Neural progenitor cell (in vitro differentiated cells): ENCODE measurements around the gene COL9A2. TPM values are rescaled to one million over a fixed set of nuclear protein-coding genes. Genes with fewer than 3 reads are reported as not detected.
A peak's percentile ranks its signal among the peaks of the same experiment; 100 is the strongest.

ENCODE experiments used
- DNase-seq: peaks from one replicate; pipeline ENCODE4 v3.0.0-alpha.2; 2016; ENCODE audit warnings: low spot score
- H2AFZ ChIP-seq: fragments of 200-600 bp; sonication (generic); replicated peaks from 2 replicates; pipeline ENCODE4 v1.6.1; 2016; ENCODE audit warnings: antibody characterized with exemption
- H3F3A ChIP-seq: fragments of 200-600 bp; sonication (generic); 2 replicates; pipeline ENCODE4 v1.6.1; 2016; ENCODE audit warnings: antibody characterized with exemption, low read depth
- H3K27ac ChIP-seq: fragments of 200-600 bp; sonication (generic); 2 replicates; pipeline ENCODE4 v1.5.1; 2016; ENCODE audit warnings: mild to moderate bottlenecking
- H3K27me3 ChIP-seq: fragments of 200-600 bp; sonication (generic); 2 replicates; pipeline ENCODE4 v1.6.1; 2016; ENCODE audit warnings: mild to moderate bottlenecking, moderate library complexity
- H3K36me3 ChIP-seq: fragments of 200-600 bp; sonication (generic); 2 replicates; pipeline ENCODE4 v1.5.1; 2016
- H3K4me1 ChIP-seq: fragments of 200-600 bp; sonication (generic); 2 replicates; pipeline ENCODE4 v1.6.1; 2016; ENCODE audit warnings: mixed run types
- H3K4me2 ChIP-seq: fragments of 200-600 bp; sonication (generic); 2 replicates; pipeline ENCODE4 v1.6.1; 2016
- H3K4me3 ChIP-seq: fragments of 200-600 bp; sonication (generic); 2 replicates; pipeline ENCODE4 v1.5.1; 2016
- H3K79me2 ChIP-seq: fragments of 200-600 bp; sonication (generic); 2 replicates; pipeline ENCODE4 v1.6.1; 2016; ENCODE audit warnings: low read depth
- H3K9ac ChIP-seq: fragments of 200-600 bp; sonication (generic); 2 replicates; pipeline ENCODE4 v1.6.1; 2016
- H3K9me3 ChIP-seq: fragments of 200-600 bp; sonication (generic); 2 replicates; pipeline ENCODE4 v1.5.1; 2016; ENCODE audit warnings: low read depth
- H4K20me1 ChIP-seq: fragments of 200-600 bp; sonication (generic); 2 replicates; pipeline ENCODE4 v1.6.1; 2016; ENCODE audit warnings: low read depth
- H3K27ac Mint-ChIP-seq: 3 replicates; pipeline ENCODE4 v1.8.0; 2021; ENCODE audit warnings: mixed read lengths
- H3K27me3 Mint-ChIP-seq: 2 replicates; pipeline ENCODE4 v1.8.0; 2022; ENCODE audit warnings: low read depth, mild to moderate bottlenecking, inconsistent platforms, moderate library complexity, mixed read lengths; ENCODE audit not compliant: insufficient read depth
- H3K36me3 Mint-ChIP-seq: 3 replicates; pipeline ENCODE4 v1.8.0; 2021; ENCODE audit warnings: mixed read lengths
- H3K4me1 Mint-ChIP-seq: 3 replicates; pipeline ENCODE4 v1.8.0; 2021; ENCODE audit warnings: mixed read lengths
- H3K4me3 Mint-ChIP-seq: 3 replicates; pipeline ENCODE4 v1.8.0; 2021; ENCODE audit warnings: mild to moderate bottlenecking, moderate library complexity, mixed read lengths
- H3K9me3 Mint-ChIP-seq: 3 replicates; pipeline ENCODE4 v1.8.0; 2020; ENCODE audit warnings: mixed read lengths
- CTCF ChIP-seq: fragments of 200-600 bp; sonication (generic); IDR thresholded peaks from 2 replicates; pipeline ENCODE4 v1.5.1; 2017; ENCODE audit warnings: antibody characterized with exemption, mild to moderate bottlenecking
- EZH2 ChIP-seq: fragments of 200-600 bp; sonication (generic); IDR thresholded peaks from 2 replicates; pipeline ENCODE4 v1.6.1; 2017; ENCODE audit warnings: antibody characterized with exemption, mild to moderate bottlenecking, moderate library complexity
- EZH2phosphoT487 ChIP-seq: fragments of 200-600 bp; sonication (generic); IDR thresholded peaks from 2 replicates; pipeline ENCODE4 v1.6.1; 2017; ENCODE audit warnings: antibody characterized with exemption
- total RNA-seq: library from RNA; depleted of rRNA; stranded (reverse); fragments of >200 nt; gene quantifications from 2 replicates; pipeline ENCODE4 v1.2.3, GENCODE V29; 2015; ENCODE audit warnings: low replicate concordance

The COL9A2 gene
- total RNA-seq, 1 donor from 2014 or later, result 3.7 TPM

DNA sequence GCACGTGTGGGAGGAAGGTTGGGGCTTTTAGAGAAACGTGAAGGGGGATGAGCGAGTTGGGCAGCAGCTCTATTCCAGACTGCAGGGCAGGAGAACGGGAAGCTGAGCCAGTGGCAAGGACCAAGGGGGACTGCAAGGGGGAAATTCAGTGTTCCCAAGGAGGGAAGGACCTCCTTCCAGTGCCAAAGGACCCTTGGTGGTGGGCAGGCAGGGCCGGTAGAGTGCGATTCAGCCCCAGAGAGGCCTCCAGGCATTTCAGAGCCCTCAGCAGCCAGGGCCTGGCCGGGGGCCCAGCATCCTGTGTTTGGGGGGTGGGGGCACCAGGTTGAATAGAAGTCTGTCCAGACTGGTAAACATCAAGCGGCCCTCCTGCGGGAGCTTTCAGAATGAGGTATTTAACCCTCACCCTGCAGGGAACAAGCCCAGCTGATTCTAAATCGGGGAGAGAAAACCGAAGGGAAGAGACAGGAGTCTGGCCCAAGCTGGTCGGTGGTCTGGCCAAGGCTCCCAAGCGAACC, 2.3 kb downstream of the COL9A2 start:
- peak; percentile 81 for DNase-seq

GRCh38 chr1:40313958-40314720, 2.9 kb downstream of the COL9A2 start:
- H3K4me1 Mint-ChIP-seq, result peaks cover 37% of the 10 kb centered on the region
- peak overlapping the region; percentile 37 for H3K4me3 ChIP-seq
- no peaks in the 10 kb centered on the region for H3K79me2 ChIP-seq
- peaks cover 41% of the 10 kb centered on the region for H3F3A ChIP-seq
- peak overlapping the region; percentile 81 for H3K4me3 Mint-ChIP-seq
- H3K36me3 ChIP-seq, result no peaks in the 10 kb centered on the region
- peak overlapping the region; percentile 90 for H3K27ac ChIP-seq
- H2AFZ ChIP-seq, result peak overlapping the region; percentile 78
- H3K4me1 ChIP-seq, result peaks cover 24% of the 10 kb centered on the region
- no peaks in the 10 kb centered on the region for H3K36me3 Mint-ChIP-seq
- peaks cover 42% of the 10 kb centered on the region for H3K27me3 ChIP-seq
- no peaks in the 10 kb centered on the region for H4K20me1 ChIP-seq
- no peaks in the 10 kb centered on the region for H3K9me3 Mint-ChIP-seq
- no peaks in the 10 kb centered on the region for H3K9me3 ChIP-seq
- TF ChIP-seq EZH2phosphoT487 (no peak), EZH2 (no peak), CTCF (no peak)
- H3K27ac Mint-ChIP-seq, result peak overlapping the region; percentile 95
- H3K4me2 ChIP-seq, result peak overlapping the region; percentile 90
- DNase-seq, result peak; percentile 9
- no peak overlapping the region for H3K9ac ChIP-seq
- H3K27me3 Mint-ChIP-seq, result peaks cover 23% of the 10 kb centered on the region

More for the DNA sequence above, 2.3 kb downstream of the COL9A2 start:
- Histone ChIP-seq H3K27ac (peak overlapping the region; percentile 90), H3K79me2 (no peaks in the 10 kb centered on the region), H3K36me3 (no peaks in the 10 kb centered on the region), H2AFZ (peak overlapping the region; percentile 78), H4K20me1 (no peaks in the 10 kb centered on the region), H3K4me2 (peak overlapping the region; percentile 90), H3K4me1 (peaks cover 19% of the 10 kb centered on the region), H3K9me3 (no peaks in the 10 kb centered on the region), H3K4me3 (peak overlapping the region; percentile 37), H3F3A (peaks cover 40% of the 10 kb centered on the region), H3K9ac (no peak overlapping the region), H3K27me3 (peaks cover 48% of the 10 kb centered on the region)
- Mint-ChIP-seq H3K36me3 (no peaks in the 10 kb centered on the region), H3K27me3 (peaks cover 23% of the 10 kb centered on the region), H3K9me3 (no peaks in the 10 kb centered on the region), H3K4me3 (peak overlapping the region; percentile 81), H3K27ac (peak overlapping the region; percentile 95), H3K4me1 (peaks cover 37% of the 10 kb centered on the region)
- no peak for TF ChIP-seq CTCF
- TF ChIP-seq EZH2phosphoT487, result no peak
- no peak for TF ChIP-seq EZH2

GRCh38 chr1:40313329-40313957, 3.6 kb downstream of the COL9A2 start:
- peaks cover 18% of the 10 kb centered on the region for H3K27me3 Mint-ChIP-seq
- Histone ChIP-seq H3K9ac (no peak overlapping the region), H3K27me3 (peaks cover 35% of the 10 kb centered on the region), H3K4me2 (no peak overlapping the region), H3K4me3 (no peak overlapping the region), H4K20me1 (no peaks in the 10 kb centered on the region), H3K79me2 (no peaks in the 10 kb centered on the region), H3K36me3 (no peaks in the 10 kb centered on the region), H3K27ac (no peak overlapping the region), H2AFZ (no peak overlapping the region), H3K9me3 (no peaks in the 10 kb centered on the region), H3K4me1 (peaks cover 31% of the 10 kb centered on the region), H3F3A (peaks cover 48% of the 10 kb centered on the region)
- TF ChIP-seq EZH2 (no peak), CTCF (no peak), EZH2phosphoT487 (no peak)
- no peaks in the 10 kb centered on the region for H3K9me3 Mint-ChIP-seq
- no peak overlapping the region for H3K4me3 Mint-ChIP-seq
- peaks cover 37% of the 10 kb centered on the region for H3K4me1 Mint-ChIP-seq
- H3K36me3 Mint-ChIP-seq, result no peaks in the 10 kb centered on the region
- DNase-seq, result no peak
- peak overlapping the region; percentile 67 for H3K27ac Mint-ChIP-seq
